AG09319 (cell line): ENCODE measurements around the gene DTX2.
A peak's percentile ranks its signal among the peaks of the same experiment; 100 is the strongest.
"Not testable (repeated sequence)": the region's sequence is repeated elsewhere in the genome, so short reads cannot be mapped to it uniquely, and the experiment has no call there.

Source experiments
- DNase-seq: peaks from one replicate; pipeline ENCODE4 v3.0.0-alpha.2; 2010; ENCODE audit warnings: low read depth; ENCODE audit errors: extremely low read depth
- CTCF ChIP-seq: IDR thresholded peaks from 2 replicates; pipeline ENCODE4 v1.5.1; 2011; ENCODE audit warnings: low read depth, mild to moderate bottlenecking, inconsistent platforms, low read length, moderate library complexity

Gene DTX2

GRCh38 chr7:76507723-76508406 is 46.4 kb downstream of the DTX2 start:
- DNase-seq: no peak
- TF ChIP-seq CTCF: no peak

GRCh38 chr7:76509931-76510877 is 48.7 kb downstream of the DTX2 start, which contains the start of gene UPK3B:
UPK3B (plus strand) TSS chr7:76510552; CDS start chr7:76510653, 101 bp downstream.
- no peak for TF ChIP-seq CTCF
- no peak for DNase-seq

GRCh38 chr7:76511200-76511910 is 49.8 kb downstream of the DTX2 start:
- not testable (repeated sequence) for DNase-seq

GRCh38 chr7:76511911-76512885 is 50.7 kb downstream of the DTX2 start:
- DNase-seq: not testable (repeated sequence)

- TF ChIP-seq CTCF: peak; percentile 19
- DNase-seq: no peak
Measured at GRCh38 chr7:76512941-76513816, 51.7 kb downstream of the DTX2 start.

DNA sequence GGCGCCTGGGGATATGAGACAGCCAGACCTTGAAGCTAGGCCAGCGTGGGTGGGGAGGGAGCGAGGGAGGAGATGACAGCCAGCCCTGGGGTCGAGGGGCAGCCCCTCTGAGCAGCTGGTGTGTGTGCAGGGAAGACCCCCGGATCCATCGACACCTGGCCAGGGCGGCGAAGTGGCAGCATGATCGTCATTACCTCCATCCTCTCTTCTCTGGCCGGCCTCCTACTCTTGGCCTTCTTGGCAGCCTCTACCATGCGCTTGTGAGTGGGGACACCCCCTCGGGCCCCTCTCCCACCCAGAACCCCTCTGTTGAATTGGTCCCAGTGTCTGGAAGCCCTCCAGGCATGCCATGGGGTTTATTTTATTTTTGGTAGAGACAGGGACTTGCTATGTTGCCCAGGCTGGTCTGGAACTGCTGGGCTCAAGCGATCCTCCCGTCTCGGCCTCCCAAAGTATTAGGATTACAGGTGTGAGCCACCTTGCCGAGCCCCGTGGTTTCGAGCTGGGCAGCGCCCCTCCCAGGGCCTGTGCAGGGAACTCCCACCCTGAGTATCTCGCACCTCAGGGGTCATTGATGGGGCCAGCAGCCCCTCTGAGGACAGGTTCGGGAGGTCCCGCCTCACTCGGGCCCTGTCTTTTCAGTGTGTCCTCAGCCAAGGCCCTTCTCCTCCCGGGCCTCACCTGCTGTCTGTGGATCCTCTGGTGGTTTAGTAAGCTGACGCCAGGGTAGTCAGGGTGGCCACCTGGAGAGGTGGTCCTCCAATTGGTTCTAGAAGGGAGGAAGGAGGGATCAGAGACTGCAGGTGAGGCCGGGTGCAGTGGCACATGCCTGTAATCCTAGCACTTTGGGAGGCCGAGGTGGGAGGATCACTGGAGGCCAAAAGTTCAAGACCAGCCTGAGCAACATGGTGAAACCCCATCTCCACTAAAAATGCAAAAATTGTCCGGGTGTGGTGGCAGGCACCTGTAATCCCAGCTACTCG is 52.6 kb downstream of the DTX2 start:
- no peak for DNase-seq
- TF ChIP-seq CTCF: no peak
